HCT116 (cell line): ENCODE results near the gene EDN1. TPM values are rescaled to one million over a fixed set of nuclear protein-coding genes. Genes with fewer than 3 reads are reported as not detected.

Experiments used
- ATAC-seq: fragments of 200-7000 bp; cut with Tn5 transposase; 2 replicates; pipeline ENCODE4 v1.9.1; 2020; ENCODE audit warnings: mild to moderate bottlenecking, moderate library complexity
- BruUV-seq: library from RNA; stranded (reverse); fragments of 400-500 nt; replicated peaks from 2 replicates; lab custom pipeline; 2021; lab: Mats Ljungman, UMichigan
- CTCF ChIA-PET: fragments of 300-600 bp; sonication (Branson Sonifier 250); formaldehyde crosslinking; loops from one replicate; lab custom pipeline; 2021; ENCODE audit warnings: antibody characterized with exemption; lab: Charles Lee
- POLR2A ChIA-PET: fragments of 300-600, 350-600 bp; sonication (Branson Sonifier 250); formaldehyde crosslinking; loops from one replicate; lab custom pipeline; 2021; ENCODE audit warnings: antibody characterized with exemption; lab: Charles Lee
- RAD21 ChIA-PET, 2 experiments: fragments of 300-600 bp; sonication (Branson Sonifier 250); formaldehyde crosslinking; loops; one replicate each; lab custom pipeline; 2023; ENCODE audit warnings: low total read pairs in 2 of 2; ENCODE audit not compliant: uncharacterized antibody in 2 of 2, unreplicated experiment in 2 of 2, low non-redundant PET in 1 of 2; lab: Charles Lee
- DNase-seq: peaks from one replicate; pipeline ENCODE4 v3.0.0-alpha.2; 2010; ENCODE audit warnings: low read depth, low spot score
- H2AFZ ChIP-seq: fragments of 200-600 bp; shearing (Covaris generic), sonication (generic); 2 replicates; pipeline ENCODE4 v1.6.1; 2017; ENCODE audit warnings: low read depth, mixed run types, mixed read lengths, antibody characterized with exemption, low read length; ENCODE audit not compliant: poor library complexity, severe bottlenecking
- H3K27ac ChIP-seq: 2 replicates; pipeline ENCODE4 v1.5.1; 2012; ENCODE audit warnings: low read depth, low read length
- H3K27me3 ChIP-seq: fragments of 200-600 bp; sonication (generic); 2 replicates; pipeline ENCODE4 v1.6.1; 2016; ENCODE audit warnings: mixed run types, low read length, mixed read lengths; ENCODE audit not compliant: insufficient read depth
- H3K36me3 ChIP-seq, 2 experiments: fragments of 200-500 bp in 1 of 2; fragments of 200-600 bp in 1 of 2; sonication (Bioruptor generic) in 1 of 2; sonication (generic) in 1 of 2; 2 replicates each; pipeline versions ENCODE4 v1.5.1 to v1.6.1; 2014 to 2016; ENCODE audit warnings: low read length in 2 of 2, inconsistent platforms in 1 of 2, mixed read lengths in 1 of 2, mixed run types in 1 of 2; ENCODE audit not compliant: insufficient read depth in 2 of 2, control insufficient read depth in 1 of 2
- H3K4me1 ChIP-seq, 2 experiments: fragments of 200-600 bp in 1 of 2; sonication (generic) in 1 of 2; 2 replicates each; pipeline versions ENCODE4 v1.5.1 to v1.6.1; 2012 to 2017; ENCODE audit warnings: low read length in 2 of 2, inconsistent platforms in 1 of 2, mild to moderate bottlenecking in 1 of 2, mixed read lengths in 1 of 2, mixed run types in 1 of 2, moderate library complexity in 1 of 2; ENCODE audit not compliant: insufficient read depth in 2 of 2, control insufficient read depth in 1 of 2
- H3K4me2 ChIP-seq: fragments of 200-600 bp; sonication (generic); 2 replicates; pipeline ENCODE4 v1.6.1; 2017; ENCODE audit warnings: mixed run types, low read length, mixed read lengths
- H3K4me3 ChIP-seq, 2 experiments: fragments of 200-600 bp in 1 of 2; sonication (generic) in 1 of 2; replicated peaks in 1 of 2; 2 replicates each; pipeline ENCODE4 v1.5.1; 2011 to 2016; ENCODE audit warnings: low read length in 2 of 2, control low read depth in 1 of 2, low read depth in 1 of 2, mild to moderate bottlenecking in 1 of 2, mixed read lengths in 1 of 2, mixed run types in 1 of 2
- H3K79me2 ChIP-seq: fragments of 200-600 bp; sonication (generic); 2 replicates; pipeline ENCODE4 v1.6.1; 2017; ENCODE audit warnings: mild to moderate bottlenecking, mixed run types, low read length, moderate library complexity, mixed read lengths; ENCODE audit not compliant: insufficient read depth
- H3K9ac ChIP-seq: fragments of 200-600 bp; sonication (generic); 2 replicates; pipeline ENCODE4 v1.6.1; 2016; ENCODE audit warnings: low read length, mixed read lengths
- H3K9me2 ChIP-seq: fragments of 200-600 bp; sonication (generic), shearing (Covaris generic); 2 replicates; pipeline ENCODE4 v1.6.1; 2017; ENCODE audit warnings: mixed run types, mild to moderate bottlenecking, moderate library complexity; ENCODE audit not compliant: insufficient read depth
- H3K9me3 ChIP-seq, 2 experiments: fragments of 200-500 bp in 1 of 2; fragments of 200-600 bp in 1 of 2; sonication (Bioruptor generic) in 1 of 2; sonication (generic) in 1 of 2; 2 replicates each; pipeline ENCODE4 v1.6.1; 2014 to 2017; ENCODE audit warnings: low read length in 2 of 2, mixed read lengths in 2 of 2, inconsistent platforms in 1 of 2, low read depth in 1 of 2, mild to moderate bottlenecking in 1 of 2, mixed run types in 1 of 2, moderate library complexity in 1 of 2; ENCODE audit not compliant: control insufficient read depth in 1 of 2, insufficient read depth in 1 of 2
- H4K20me1 ChIP-seq: fragments of 200-600 bp; sonication (generic), shearing (Covaris generic); 2 replicates; pipeline ENCODE4 v1.6.1; 2017; ENCODE audit warnings: mixed run types, mild to moderate bottlenecking, moderate library complexity; ENCODE audit not compliant: insufficient read depth
- CBX3 ChIP-seq: IDR thresholded peaks from 2 replicates; pipeline ENCODE4 v1.6.1; 2012; ENCODE audit warnings: low read depth
- CEBPB ChIP-seq: IDR thresholded peaks from 2 replicates; pipeline ENCODE4 v1.6.1; 2012; ENCODE audit warnings: low read depth
- EZH2phosphoT487 ChIP-seq: fragments of 200-600 bp; IDR thresholded peaks from 2 replicates; pipeline ENCODE4 v1.6.1; 2018; ENCODE audit warnings: antibody characterized with exemption, borderline replicate concordance
- FOSL1 ChIP-seq: IDR thresholded peaks from 2 replicates; pipeline ENCODE4 v1.6.1; 2012; ENCODE audit warnings: low read depth
- JUND ChIP-seq: IDR thresholded peaks from 2 replicates; pipeline ENCODE4 v1.6.1; 2012
- RAD21 ChIP-seq: IDR thresholded peaks from 2 replicates; pipeline ENCODE4 v1.6.1; 2012; ENCODE audit warnings: low read depth, mild to moderate bottlenecking
- REST ChIP-seq: IDR thresholded peaks from 2 replicates; pipeline ENCODE4 v1.6.1; 2012; ENCODE audit warnings: low read depth
- SIN3A ChIP-seq: IDR thresholded peaks from 2 replicates; pipeline ENCODE4 v1.6.1; 2012; ENCODE audit warnings: low read depth
- ZFX ChIP-seq: fragments of 450-650 bp; IDR thresholded peaks from 2 replicates; pipeline ENCODE4 v1.6.1; 2017
- intact Hi-C: fragments of 100-400 bp; cut with micrococcal nuclease; formaldehyde crosslinking; loops from 2 replicates; pipeline ENCODE4 v1.10.0; 2022
- total RNA-seq: library from RNA; stranded (reverse); gene quantifications from one replicate; pipeline ENCODE4 v1.2.1, GENCODE V29; 2021; ENCODE audit not compliant: unreplicated experiment

EDN1 gene
- total RNA-seq, 1 experiment from 2014 or later: 0.22 TPM

DNA sequence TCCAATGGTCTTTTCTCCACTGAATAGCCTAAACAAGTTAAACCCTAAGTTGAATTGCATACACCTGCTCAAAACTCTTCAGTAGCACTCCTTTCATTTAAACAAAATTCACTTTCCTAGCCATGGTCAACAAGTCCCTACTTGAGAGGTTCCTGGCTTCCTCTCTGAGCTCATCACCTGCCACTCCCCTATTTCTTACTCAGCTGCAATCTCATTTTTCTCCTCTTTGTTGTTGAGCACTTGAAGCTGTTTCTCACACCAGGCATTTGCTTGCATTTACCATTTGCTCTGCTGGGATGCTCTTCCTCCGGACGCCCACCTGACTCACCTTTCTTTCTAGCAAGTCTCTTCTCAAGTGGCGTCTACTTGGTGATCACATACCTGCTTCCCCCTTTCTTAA is 38.5 kb downstream of the EDN1 start (continued):
- TF ChIP-seq CBX3: no peak

DNA sequence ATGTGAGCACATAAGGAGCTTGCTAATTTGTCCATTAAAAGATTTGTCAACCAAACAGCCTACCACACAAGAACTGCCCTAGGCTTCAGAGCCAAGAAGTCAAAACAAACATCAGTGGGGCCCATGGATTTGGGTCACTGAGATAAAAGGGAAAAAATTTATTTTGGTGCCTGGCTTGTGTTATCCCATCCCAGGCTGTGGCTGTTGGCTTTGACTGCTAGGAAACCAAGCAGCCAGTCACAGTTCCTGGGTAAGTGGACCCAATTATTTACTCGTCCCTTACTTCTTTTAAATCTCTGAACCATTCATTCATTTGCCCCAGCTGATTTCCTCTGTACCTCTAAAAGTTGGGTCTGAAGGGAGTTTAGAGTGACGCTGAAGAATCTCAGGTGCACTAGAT is 41.3 kb downstream of the EDN1 start:
- Histone ChIP-seq H3K36me3 (no peaks in the 10 kb centered on the region), H3K27me3 (no peaks in the 10 kb centered on the region), H4K20me1 (no peaks in the 10 kb centered on the region), H3K4me3 (no peak overlapping the region)
- intact Hi-C loops: no loop called here
- POLR2A ChIA-PET: no interaction called here
- CTCF ChIA-PET: no interaction called here
- TF ChIP-seq CEBPB (no peak), JUND (no peak), RAD21 (no peak), CBX3 (no peak), ZFX (no peak), REST (no peak), EZH2phosphoT487 (no peak), SIN3A (no peak), FOSL1 (no peak)
- TF ChIP-seq, all 23 proteins: peak for 0
- no peaks in the 10 kb centered on the region for H3K9me3 ChIP-seq
- H3K79me2 ChIP-seq: no peaks in the 10 kb centered on the region
- DNase-seq (no peak), ATAC-seq (no peak)
- H2AFZ ChIP-seq: no peak overlapping the region
- RAD21 ChIA-PET: no interaction called here
- BruUV-seq: no TSS peak
- H3K27ac ChIP-seq: no peak overlapping the region
- H3K4me2 ChIP-seq: no peak overlapping the region
- H3K4me1 ChIP-seq: peaks cover 0 to 24% of the 10 kb centered on the region in 2 experiments; a peak in 1 of 4 replicates
- no peaks in the 10 kb centered on the region for H3K9me2 ChIP-seq
- H3K9ac ChIP-seq: no peak overlapping the region
